ENCODE measurements around the gene CYP17A1. TPM values are rescaled to one million over a fixed set of nuclear protein-coding genes. Genes with fewer than 3 reads are reported as not detected.

Gene CYP17A1
- total RNA-seq, 4 donors from 2014 or later = not detected

DNA sequence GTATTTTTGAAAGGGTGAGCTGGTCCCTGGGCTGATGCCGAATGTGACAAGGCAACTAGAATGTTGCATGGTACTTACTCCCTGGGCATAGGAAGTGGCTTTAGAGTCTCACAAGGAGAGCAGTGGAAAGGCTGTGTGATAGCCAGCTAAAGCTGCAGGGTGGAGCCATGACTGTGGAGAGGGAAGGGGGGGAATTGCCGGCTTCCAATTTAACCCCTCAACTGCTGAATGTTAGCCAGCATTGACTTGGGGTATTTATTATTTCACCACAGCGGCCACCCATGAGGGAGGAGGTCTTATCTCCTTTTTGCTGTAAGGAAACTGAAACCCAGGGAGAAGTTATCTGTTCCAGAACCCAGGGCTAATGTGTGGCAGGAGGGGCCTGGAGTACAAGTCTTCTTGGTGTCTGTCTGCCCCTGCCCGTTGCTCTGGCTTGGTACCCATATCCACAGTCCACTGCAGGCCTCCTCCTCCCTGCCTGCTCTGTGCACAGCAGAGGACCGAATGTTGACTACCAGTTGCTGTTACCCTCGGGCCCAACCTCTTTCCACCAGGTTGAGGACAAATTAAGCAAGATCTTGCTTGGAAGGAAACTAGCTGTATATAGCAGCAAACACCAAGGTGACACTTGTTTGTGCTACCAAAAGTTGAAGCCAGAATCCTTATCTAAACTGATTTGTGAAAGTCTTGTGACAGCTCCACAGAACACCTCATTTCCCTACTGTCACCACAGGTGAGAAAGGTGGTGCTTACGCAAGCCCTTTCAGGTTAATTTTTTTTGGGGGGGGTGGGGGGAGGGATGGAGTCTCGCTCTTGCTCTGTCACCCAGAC, 55.9 kb downstream of the CYP17A1 start:
- TF ChIP-seq POLR2A (IDR thresholded peaks at IDR 0.05) = no peak
- TF ChIP-seq, protein P1, sequence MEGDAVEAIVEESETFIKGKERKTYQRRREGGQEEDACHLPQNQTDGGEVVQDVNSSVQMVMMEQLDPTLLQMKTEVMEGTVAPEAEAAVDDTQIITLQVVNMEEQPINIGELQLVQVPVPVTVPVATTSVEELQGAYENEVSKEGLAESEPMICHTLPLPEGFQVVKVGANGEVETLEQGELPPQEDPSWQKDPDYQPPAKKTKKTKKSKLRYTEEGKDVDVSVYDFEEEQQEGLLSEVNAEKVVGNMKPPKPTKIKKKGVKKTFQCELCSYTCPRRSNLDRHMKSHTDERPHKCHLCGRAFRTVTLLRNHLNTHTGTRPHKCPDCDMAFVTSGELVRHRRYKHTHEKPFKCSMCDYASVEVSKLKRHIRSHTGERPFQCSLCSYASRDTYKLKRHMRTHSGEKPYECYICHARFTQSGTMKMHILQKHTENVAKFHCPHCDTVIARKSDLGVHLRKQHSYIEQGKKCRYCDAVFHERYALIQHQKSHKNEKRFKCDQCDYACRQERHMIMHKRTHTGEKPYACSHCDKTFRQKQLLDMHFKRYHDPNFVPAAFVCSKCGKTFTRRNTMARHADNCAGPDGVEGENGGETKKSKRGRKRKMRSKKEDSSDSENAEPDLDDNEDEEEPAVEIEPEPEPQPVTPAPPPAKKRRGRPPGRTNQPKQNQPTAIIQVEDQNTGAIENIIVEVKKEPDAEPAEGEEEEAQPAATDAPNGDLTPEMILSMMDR (IDR thresholded peaks at IDR 0.05) = no peak
- no peak for DNase-seq
- Histone ChIP-seq H3K9me3 (no peaks in the 10 kb centered on the region), H3K36me3 (no peaks in the 10 kb centered on the region), H3K4me3 (no peak overlapping the region), H3K27me3 (no peaks in the 10 kb centered on the region), H3K4me1 (peaks cover 0 to 56% (median 3%) of the 10 kb centered on the region in 4 donors), H3K27ac (peak overlapping the region; percentile 12 to 90 (median 51))

Small RNAs within 50 kb of the gene (small RNA-seq; reads per million reads assigned to genes)
- gene AS3MT (0 reads per million in 2 donors), gene RF00026 (0 reads per million in 2 donors), gene RNU6-1231P (0 reads per million in 2 donors)

Other genes with a start within 250 kb of the CYP17A1 start
- 100 to 1,000 TPM in 3 of 4 donors, 10 to 100 TPM in 1; 88.3 to 154 (median 119) TPM for gene TRIM8, start 192.9 kb downstream of the CYP17A1 start, total RNA-seq
- gene ARL3, start 123.0 kb downstream of the CYP17A1 start, total RNA-seq = 1 to 10 TPM; 1.4 to 9.1 (median 2.4) TPM
- gene SFXN2, start 122.8 kb downstream of the CYP17A1 start, total RNA-seq = 10 to 100 TPM in 1 of 4 donors, 1 to 10 TPM in 3; 1.9 to 37.1 (median 8.0) TPM
- 10 to 100 TPM; 38.0 to 78.3 (median 65.8) TPM for gene WBP1L, start 93.5 kb downstream of the CYP17A1 start, total RNA-seq
- gene BORCS7, start 16.8 kb upstream of the CYP17A1 start, total RNA-seq = 10 to 100 TPM; 19.6 to 51.2 (median 37.1) TPM
- 1 to 10 TPM in 2 of 4 donors, not detected in 2; 3.6 to 5.8 TPM for gene AS3MT, start 32.1 kb upstream of the CYP17A1 start, total RNA-seq
- gene CNNM2, start 80.9 kb upstream of the CYP17A1 start, total RNA-seq = 10 to 100 TPM; 15.8 to 39.6 (median 19.2) TPM